ENCODE data around the gene STK24. TPM values are rescaled to one million over a fixed set of nuclear protein-coding genes. Genes with fewer than 3 reads are reported as not detected.
A peak's percentile ranks its signal among the peaks of the same experiment; 100 is the strongest.

The STK24 gene
- total and polyA plus RNA-seq, 2 donors (not counting 1 experiment from before 2014, with no cell fraction given): 53.2 to 73.1 TPM

DNA sequence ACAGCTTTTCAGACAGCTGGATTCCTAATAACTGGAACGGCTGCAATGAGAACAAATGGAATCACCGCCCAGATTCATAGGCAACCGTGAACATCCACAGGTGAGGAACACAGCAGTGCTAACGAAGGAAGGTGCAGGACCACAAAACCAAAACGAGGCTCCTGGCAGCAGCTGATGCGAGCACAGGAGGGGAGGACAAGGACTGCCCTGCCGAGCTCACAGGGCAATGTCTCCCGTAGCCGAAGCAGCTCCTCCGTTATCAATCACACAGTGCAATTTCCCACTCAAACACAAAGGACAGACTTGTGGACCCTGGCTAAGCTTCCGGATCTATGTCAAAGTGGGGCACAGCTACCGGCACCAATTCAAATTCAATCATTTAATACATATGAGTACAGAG, 70.6 kb downstream of the STK24 start:
- Histone ChIP-seq H3K9ac (ENCODE audit: insufficient read depth, low read length) (no peak overlapping the region), H3K4me1 (ENCODE audit: control insufficient read depth, extremely low read depth, insufficient read depth, low read length) (peaks cover 40% of the 10 kb centered on the region), H3K4me3 (replicated peaks in 1 of 4; ENCODE audit: control extremely low read depth in 1 of 4, insufficient read depth in 1 of 4, low read depth in 3 of 4, low read length in 4 of 4) (no peak overlapping the region), H3K4me2 (ENCODE audit: extremely low read depth, insufficient read depth, low read length) (no peak overlapping the region), H2AFZ (ENCODE audit: low read length) (no peak overlapping the region), H3K27ac (ENCODE audit: insufficient read depth, low read length) (no peak overlapping the region), H3K9me3 (ENCODE audit: control insufficient read depth, insufficient read depth, low read depth, low read length) (no peaks in the 10 kb centered on the region), H4K20me1 (ENCODE audit: control insufficient read depth, extremely low read depth, insufficient read depth, low read length) (no peaks in the 10 kb centered on the region), H3K79me2 (ENCODE audit: control insufficient read depth, insufficient read depth, low read length) (peaks cover 80% of the 10 kb centered on the region), H3K27me3 (ENCODE audit: control insufficient read depth, insufficient read depth, low read length) (no peaks in the 10 kb centered on the region), H3K36me3 (ENCODE audit: control insufficient read depth, insufficient read depth, low read length) (no peaks in the 10 kb centered on the region)
- no peak for DNase-seq (ENCODE audit: low read depth in 2 of 2)
- TF ChIP-seq, protein P1, sequence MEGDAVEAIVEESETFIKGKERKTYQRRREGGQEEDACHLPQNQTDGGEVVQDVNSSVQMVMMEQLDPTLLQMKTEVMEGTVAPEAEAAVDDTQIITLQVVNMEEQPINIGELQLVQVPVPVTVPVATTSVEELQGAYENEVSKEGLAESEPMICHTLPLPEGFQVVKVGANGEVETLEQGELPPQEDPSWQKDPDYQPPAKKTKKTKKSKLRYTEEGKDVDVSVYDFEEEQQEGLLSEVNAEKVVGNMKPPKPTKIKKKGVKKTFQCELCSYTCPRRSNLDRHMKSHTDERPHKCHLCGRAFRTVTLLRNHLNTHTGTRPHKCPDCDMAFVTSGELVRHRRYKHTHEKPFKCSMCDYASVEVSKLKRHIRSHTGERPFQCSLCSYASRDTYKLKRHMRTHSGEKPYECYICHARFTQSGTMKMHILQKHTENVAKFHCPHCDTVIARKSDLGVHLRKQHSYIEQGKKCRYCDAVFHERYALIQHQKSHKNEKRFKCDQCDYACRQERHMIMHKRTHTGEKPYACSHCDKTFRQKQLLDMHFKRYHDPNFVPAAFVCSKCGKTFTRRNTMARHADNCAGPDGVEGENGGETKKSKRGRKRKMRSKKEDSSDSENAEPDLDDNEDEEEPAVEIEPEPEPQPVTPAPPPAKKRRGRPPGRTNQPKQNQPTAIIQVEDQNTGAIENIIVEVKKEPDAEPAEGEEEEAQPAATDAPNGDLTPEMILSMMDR (conservative IDR thresholded peaks at IDR 0.05 in 1 of 2, IDR thresholded peaks at IDR 0.05 in 1 of 2; ENCODE audit: low read depth in 1 of 2, low read length in 2 of 2): no peak
- no peak for TF ChIP-seq EZH2 (IDR thresholded peaks at IDR 0.05; ENCODE audit: low read length, missing control alignments)

DNA sequence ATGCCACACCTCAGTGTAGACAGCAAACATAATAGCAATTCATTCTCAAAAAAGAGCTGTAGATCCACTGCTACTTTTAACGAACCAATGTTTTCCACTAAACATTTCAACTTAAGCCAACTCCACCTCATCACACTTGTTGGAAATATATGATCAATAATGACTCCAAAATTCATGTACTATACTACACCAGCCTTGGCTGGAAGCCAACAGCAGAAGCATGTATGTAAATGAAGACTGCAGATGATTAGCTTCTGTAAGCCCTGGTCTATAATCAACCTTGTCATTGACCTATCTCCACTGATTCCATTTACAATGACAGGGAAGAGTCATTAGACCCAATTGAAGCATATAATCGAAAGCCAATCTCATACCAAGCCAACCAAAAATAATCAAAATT, 71.7 kb downstream of the STK24 start:
- Histone ChIP-seq H3K4me1 (ENCODE audit: control insufficient read depth, extremely low read depth, insufficient read depth, low read length) (peaks cover 37% of the 10 kb centered on the region), H3K79me2 (ENCODE audit: control insufficient read depth, insufficient read depth, low read length) (peaks cover 78% of the 10 kb centered on the region), H3K4me2 (ENCODE audit: extremely low read depth, insufficient read depth, low read length) (no peak overlapping the region), H3K36me3 (ENCODE audit: control insufficient read depth, insufficient read depth, low read length) (no peaks in the 10 kb centered on the region), H3K27ac (ENCODE audit: insufficient read depth, low read length) (no peak overlapping the region), H3K9me3 (ENCODE audit: control insufficient read depth, insufficient read depth, low read depth, low read length) (no peaks in the 10 kb centered on the region), H4K20me1 (ENCODE audit: control insufficient read depth, extremely low read depth, insufficient read depth, low read length) (no peaks in the 10 kb centered on the region), H2AFZ (ENCODE audit: low read length) (no peak overlapping the region), H3K4me3 (replicated peaks in 1 of 4; ENCODE audit: control extremely low read depth in 1 of 4, insufficient read depth in 1 of 4, low read depth in 3 of 4, low read length in 4 of 4) (no peak overlapping the region), H3K27me3 (ENCODE audit: control insufficient read depth, insufficient read depth, low read length) (no peaks in the 10 kb centered on the region), H3K9ac (ENCODE audit: insufficient read depth, low read length) (no peak overlapping the region)
- DNase-seq (ENCODE audit: low read depth in 2 of 2): no peak
- no peak for TF ChIP-seq EZH2 (IDR thresholded peaks at IDR 0.05; ENCODE audit: low read length, missing control alignments)
- TF ChIP-seq, protein P1 (conservative IDR thresholded peaks at IDR 0.05 in 1 of 2, IDR thresholded peaks at IDR 0.05 in 1 of 2; ENCODE audit: low read depth in 1 of 2, low read length in 2 of 2): no peak

DNA sequence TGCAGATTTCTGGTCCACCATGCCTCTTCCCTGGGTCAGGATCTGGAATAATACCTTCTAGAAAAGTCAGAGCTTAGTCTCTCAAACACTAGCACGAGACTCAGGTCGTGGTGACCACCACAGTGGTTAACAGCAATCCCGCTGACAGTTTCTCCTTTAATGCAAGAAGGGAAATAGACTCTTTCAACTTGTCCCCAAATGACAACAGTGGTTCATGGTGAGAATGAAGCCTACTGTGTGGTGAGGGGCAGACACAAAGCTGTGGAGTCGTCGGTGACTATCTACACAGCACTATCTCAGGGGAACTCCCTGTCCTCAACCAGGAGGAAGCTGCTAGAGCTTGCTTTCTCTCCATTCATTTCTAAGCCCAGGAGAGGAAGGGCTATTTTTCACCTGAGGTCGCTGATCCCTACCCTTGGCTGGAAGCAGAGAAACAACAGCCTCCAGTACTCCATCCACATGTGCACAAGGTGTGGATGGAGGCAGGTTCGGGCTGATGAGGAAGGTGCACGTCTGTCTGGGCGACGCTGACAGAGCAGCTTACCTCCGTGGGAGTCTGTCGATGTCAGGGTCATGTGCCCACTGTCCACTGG, 72.4 kb downstream of the STK24 start:
- Histone ChIP-seq H3K4me2 (ENCODE audit: extremely low read depth, insufficient read depth, low read length) (peak overlapping the region; percentile 80), H3K79me2 (ENCODE audit: control insufficient read depth, insufficient read depth, low read length) (peaks cover 75% of the 10 kb centered on the region), H4K20me1 (ENCODE audit: control insufficient read depth, extremely low read depth, insufficient read depth, low read length) (no peaks in the 10 kb centered on the region), H3K9ac (ENCODE audit: insufficient read depth, low read length) (no peak overlapping the region), H2AFZ (ENCODE audit: low read length) (no peak overlapping the region), H3K36me3 (ENCODE audit: control insufficient read depth, insufficient read depth, low read length) (no peaks in the 10 kb centered on the region), H3K4me3 (replicated peaks in 1 of 4; ENCODE audit: control extremely low read depth in 1 of 4, insufficient read depth in 1 of 4, low read depth in 3 of 4, low read length in 4 of 4) (no peak overlapping the region), H3K4me1 (ENCODE audit: control insufficient read depth, extremely low read depth, insufficient read depth, low read length) (peaks cover 30% of the 10 kb centered on the region), H3K27ac (ENCODE audit: insufficient read depth, low read length) (no peak overlapping the region), H3K9me3 (ENCODE audit: control insufficient read depth, insufficient read depth, low read depth, low read length) (no peaks in the 10 kb centered on the region), H3K27me3 (ENCODE audit: control insufficient read depth, insufficient read depth, low read length) (no peaks in the 10 kb centered on the region)
- DNase-seq (ENCODE audit: low read depth in 2 of 2): no peak
- TF ChIP-seq, protein P1 (conservative IDR thresholded peaks at IDR 0.05 in 1 of 2, IDR thresholded peaks at IDR 0.05 in 1 of 2; ENCODE audit: low read depth in 1 of 2, low read length in 2 of 2): no peak
- TF ChIP-seq EZH2 (IDR thresholded peaks at IDR 0.05; ENCODE audit: low read length, missing control alignments): no peak
